ENCODE data around the gene ADARB2.

GRCh38 chr10:1551636-1552338 lies 185.5 kb downstream of the ADARB2 start:
- TF ChIP-seq CTCF (IDR thresholded peaks at IDR 0.05) (no peak), POLR2A (IDR thresholded peaks at IDR 0.05; ENCODE audit: low read depth) (no peak), EP300 (IDR thresholded peaks at IDR 0.05) (no peak), POLR2AphosphoS5 (IDR thresholded peaks at IDR 0.05) (no peak)

All from esophagus muscularis mucosa (tissue), 4 donors.